HG03103 (cell line): ENCODE data around the gene CKAP5.
"Not testable (repeated sequence)": the region's sequence is repeated elsewhere in the genome, so short reads cannot be mapped to it uniquely, and the experiment has no call there.

Experiments used
- ATAC-seq: cut with Tn5 transposase; IDR thresholded peaks from one replicate; pipeline ENCODE4 v1.9.1; 2021; ENCODE audit warnings: low read depth; ENCODE audit not compliant: unreplicated experiment

Gene CKAP5

DNA sequence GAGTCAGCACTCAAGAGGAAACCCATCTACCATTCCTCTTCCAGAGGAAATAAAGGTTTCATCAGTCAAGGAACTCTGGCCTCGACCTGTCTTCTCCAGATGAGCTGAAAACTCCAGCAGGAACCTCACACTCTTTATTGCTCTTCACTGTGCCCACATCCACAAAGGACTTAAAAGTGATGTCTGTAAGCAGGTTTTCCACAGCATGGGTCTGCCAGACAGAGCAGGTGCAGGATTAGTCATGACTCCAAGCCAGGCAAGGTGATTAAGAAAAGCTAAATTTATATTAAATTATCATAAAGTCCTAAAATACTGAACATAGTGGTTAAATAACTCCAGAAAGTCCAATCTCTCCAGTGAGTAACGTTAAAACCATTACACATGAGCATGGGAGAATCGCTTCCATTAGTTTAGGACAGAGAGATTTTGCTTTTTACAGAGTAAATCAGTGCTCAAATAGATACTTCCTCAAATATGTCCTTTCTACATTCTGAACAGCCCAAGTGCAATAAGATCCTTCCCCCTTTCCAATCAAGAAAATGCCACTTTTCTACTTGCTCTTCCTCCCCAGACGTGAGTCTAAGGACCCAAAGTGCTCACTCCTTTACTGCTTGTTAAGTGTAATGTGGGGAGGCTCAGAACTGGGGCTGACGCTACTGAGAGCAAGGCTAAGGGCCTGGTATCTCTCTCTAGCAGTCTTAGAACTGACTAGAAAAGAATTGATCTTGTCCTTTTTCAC is 10.7 kb upstream of the CKAP5 start:
- no peak for ATAC-seq

DNA sequence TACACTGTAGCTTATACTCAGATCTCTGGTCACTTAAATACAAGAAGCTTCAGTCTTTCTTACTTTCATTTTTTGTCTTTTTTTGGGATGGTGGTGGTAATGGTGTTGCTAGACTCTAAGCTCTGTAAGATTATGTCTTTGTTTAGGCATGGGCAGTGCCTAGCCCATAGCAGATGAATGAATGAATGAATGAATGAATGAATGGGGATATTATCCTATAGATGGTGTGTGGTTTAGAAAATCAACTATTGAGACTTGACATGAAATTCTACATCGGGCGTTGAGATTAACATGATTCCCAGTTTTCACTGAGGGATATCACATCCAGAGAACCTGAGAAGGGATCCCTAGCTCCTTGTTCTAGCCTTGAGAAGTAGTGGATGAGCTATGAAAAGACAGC is 9.8 kb upstream of the CKAP5 start:
- no peak for ATAC-seq

DNA sequence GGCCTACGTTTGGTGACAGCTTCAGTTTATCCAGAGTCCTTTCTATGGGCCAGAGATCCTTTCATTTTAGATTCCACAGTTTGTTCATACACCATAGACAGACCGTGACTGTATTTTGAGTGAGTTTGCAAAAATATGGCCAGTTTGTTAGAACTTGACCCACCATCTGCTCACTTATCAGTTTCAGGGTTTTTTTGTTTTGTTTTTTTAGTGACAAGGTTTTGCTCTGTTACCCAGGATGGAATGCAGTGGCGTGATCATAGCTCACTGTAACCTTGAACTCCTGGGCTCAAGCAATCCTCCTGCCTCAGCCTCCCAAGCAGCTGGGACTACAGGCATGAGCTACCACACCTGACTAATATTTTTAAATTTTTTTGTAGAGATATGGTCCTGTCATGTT is 9.1 kb upstream of the CKAP5 start:
- no peak for ATAC-seq

GRCh38 chr11:46850829-46851380 is 4.8 kb upstream of the CKAP5 start:
- no peak for ATAC-seq

DNA sequence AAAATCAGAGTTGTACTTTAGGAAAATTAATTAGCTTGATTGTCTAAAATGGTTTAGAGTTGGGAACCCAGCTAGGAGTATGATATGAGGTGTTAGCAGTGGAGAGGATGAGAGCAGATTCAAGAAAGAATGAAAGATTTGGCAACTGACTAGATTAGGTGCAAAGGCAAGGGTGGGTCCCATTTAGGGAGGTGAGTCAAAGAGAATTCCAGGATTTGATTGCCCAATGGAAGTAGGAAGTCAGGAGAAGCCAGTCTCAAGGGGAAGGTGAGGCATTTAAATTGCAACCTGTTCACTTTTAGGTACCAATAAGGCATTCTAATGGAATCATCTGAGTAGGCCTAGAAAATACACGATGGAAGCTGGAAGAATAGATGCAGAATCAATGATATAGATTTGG is 3.6 kb upstream of the CKAP5 start:
- ATAC-seq = no peak

- peak; percentile 15 for ATAC-seq
Measured at GRCh38 chr11:46846510-46846830, 390 bp upstream of the CKAP5 start.

DNA sequence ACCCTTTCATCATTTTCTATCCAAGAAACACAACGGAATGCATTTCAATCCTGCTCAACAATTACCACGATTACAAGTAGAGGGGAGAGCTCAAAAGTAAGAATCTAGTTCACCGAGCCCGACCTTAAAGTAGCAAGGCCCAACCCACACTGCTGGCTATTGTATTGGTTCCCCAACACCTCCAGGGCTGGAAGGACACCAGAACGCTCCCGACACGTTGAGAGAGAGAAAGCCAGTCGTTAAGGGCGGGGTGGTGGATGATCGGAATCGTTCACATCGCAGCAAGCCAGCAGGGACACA is 690 bp downstream of the CKAP5 start:
- ATAC-seq = no peak

- no peak for ATAC-seq
Measured at GRCh38 chr11:46840116-46840515, 6.0 kb downstream of the CKAP5 start.

DNA sequence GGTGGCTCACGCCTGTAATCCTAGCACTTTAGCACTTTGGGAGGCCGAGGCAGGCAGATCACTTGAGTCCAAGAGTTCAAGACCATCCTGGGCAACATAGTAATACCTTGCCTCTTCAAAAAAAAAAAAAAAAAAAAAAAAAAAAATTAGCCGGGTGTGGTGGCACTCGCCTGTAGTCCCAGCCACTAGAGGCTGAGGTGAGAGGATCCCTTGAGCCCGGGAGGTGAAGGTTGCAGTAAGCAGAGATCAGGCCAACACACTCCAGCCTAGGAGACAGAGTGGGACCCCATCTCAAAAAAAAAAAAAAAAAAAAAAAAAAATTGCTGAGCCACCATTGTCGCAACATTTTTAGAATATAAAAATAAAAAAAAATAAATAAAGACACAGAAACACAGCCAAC is 7.6 kb downstream of the CKAP5 start:
- no peak for ATAC-seq

DNA sequence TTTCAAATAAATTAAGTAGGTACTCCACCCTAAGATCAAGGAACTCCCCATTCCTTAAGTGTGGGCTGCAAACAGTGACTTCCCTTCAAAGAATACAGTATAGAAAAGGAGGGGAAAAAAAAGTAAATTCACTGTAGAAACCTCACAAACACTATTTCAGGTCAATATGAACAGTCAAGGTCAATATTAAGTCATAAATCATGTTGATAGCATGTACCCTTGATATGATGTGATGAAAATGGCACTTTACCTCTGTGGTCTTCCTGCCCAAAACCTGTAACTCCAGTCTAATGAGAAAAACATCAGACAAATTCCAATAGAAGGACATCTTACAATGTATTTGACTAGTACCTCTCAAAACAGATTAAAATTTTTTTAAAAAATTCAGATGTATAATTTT is 8.2 kb downstream of the CKAP5 start:
- no peak for ATAC-seq

GRCh38 chr11:46836870-46837269 is 9.2 kb downstream of the CKAP5 start:
- no peak for ATAC-seq

GRCh38 chr11:46836431-46836830 is 9.6 kb downstream of the CKAP5 start:
- no peak for ATAC-seq

DNA sequence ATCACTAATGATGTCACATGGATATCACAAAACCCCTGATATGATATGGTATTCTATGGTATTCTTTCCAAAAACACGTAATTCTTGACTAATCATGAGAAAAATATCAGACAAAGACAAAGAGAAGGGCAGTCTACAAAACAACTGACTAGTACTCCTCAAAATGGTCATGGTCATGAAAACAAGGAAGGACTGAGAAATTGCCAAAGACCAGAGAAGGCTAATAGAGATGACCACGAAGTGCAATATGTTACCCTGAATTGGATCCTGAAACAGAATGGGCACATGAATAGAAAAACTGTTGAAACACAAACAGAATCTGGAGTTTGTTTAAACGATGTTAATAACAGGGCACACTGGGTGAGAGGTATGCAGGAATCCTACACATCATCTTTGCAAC is 10.2 kb downstream of the CKAP5 start:
- ATAC-seq = no peak

DNA sequence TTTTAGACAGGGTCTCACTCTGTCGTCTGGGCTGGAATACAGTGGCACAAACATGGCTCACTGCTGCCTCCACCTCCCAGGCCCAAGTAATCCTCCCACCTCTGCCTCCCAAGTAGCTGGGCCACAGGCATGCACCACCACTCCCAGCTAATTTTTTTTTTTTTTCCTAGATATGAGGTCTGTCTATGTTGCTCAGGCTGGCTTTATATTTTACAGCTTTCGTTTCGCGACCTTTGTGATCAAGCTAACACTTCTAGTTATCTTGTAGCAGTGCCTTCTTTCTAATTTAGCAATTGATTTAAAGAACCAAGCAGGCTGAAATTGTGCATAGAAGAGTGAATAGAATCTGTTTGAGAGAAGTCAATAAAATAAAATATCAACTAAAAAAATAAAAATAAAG is 11.3 kb downstream of the CKAP5 start:
- ATAC-seq = no peak

DNA sequence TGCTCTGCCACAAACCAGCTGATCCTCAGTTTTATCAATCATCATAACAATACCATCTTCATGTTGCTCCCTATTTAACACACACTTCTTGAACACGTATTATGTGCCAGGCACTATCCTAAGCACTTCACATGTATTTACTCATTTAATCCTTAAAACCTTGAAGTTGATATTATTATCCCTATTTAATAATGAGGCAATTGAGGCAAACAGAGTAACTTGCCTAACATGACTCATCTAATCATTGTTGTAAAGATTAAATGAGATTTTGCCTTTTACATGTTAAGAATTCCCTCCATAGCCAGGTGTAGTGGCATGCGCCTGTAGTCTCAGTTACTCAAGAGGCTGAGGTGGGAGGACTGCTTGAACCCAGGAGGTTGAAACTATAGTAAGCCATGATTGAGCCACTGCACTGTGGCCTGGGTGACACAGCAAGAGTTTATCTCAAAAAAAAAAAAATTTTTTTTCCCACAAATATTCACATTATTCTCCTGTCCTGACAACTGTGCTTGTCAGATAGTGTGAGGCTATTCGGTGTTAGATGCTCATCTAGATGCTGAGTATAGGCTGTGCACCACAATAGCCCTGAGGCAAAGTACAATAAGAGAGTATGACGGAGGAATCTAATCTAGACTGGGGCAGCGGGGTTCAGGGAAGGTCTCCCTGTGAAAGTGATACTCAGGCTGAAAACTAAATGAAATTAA is 13.4 kb downstream of the CKAP5 start:
- no peak for ATAC-seq

GRCh38 chr11:46827995-46828394 is 18.1 kb downstream of the CKAP5 start:
- no peak for ATAC-seq

DNA sequence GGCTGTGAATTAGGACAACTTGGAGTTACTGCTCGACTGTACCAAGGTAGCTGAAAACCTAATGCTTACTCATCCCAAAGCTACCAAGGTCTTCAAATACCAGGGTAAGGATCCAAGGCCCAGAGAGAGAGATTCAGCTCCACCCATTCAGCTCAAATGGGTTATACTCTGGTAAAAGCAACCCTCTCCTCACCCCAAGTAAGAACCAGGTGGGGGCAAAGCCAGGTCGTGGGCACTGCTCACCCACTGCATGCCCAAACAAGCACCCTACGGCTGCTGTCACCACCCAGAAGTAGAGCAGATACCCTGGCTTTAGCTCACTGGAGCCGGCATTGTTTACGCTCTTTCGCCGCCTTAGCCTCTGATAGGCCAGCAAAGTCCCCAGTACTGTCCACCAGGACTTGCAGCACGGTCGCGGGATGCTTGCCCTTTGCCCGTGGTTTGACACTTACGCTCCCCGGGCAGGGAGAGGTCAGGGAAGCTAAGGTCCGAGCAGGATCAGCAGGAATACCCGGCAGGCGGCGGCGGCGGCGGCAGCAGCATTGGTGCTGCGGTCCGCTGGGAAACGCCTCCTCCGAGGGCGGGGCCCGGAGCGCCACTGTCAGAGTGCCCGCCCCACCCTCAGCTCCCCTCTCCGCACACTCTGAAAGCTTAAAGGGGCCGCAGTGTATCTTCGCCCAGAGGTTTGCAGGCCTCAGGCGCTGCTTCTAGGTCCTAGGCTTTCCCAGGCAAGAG is 19.6 kb downstream of the CKAP5 start:
- peak; percentile 95 for ATAC-seq

DNA sequence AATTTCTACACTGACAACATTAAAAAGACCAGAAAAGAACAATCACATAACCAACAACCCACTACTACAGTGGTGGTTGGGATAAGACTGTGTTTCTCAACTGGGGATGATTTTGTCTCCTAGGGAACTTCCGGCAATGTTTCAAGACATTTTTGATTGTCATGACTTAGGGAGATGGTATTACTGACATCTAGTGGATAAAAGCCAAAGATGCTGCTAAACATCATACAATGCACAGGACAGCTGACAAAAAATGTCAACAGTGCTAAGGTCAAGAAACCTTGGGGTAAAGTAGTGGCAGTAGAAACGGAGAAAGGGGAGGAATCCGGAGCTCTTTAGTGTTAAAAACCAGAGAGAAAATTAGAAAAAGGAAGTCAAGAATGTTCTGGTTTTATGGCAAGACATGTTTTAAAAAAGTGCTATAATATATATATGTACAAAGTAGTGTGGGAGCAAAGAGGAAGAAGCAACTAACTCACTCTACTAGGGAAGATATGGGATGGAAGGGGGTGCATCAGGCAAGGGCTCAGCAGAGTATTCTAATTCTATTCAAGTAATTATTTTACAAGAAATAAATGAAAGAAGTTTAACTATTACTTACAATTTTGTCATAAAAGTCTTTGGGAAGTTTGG is 37.2 kb downstream of the CKAP5 start:
- no peak for ATAC-seq

DNA sequence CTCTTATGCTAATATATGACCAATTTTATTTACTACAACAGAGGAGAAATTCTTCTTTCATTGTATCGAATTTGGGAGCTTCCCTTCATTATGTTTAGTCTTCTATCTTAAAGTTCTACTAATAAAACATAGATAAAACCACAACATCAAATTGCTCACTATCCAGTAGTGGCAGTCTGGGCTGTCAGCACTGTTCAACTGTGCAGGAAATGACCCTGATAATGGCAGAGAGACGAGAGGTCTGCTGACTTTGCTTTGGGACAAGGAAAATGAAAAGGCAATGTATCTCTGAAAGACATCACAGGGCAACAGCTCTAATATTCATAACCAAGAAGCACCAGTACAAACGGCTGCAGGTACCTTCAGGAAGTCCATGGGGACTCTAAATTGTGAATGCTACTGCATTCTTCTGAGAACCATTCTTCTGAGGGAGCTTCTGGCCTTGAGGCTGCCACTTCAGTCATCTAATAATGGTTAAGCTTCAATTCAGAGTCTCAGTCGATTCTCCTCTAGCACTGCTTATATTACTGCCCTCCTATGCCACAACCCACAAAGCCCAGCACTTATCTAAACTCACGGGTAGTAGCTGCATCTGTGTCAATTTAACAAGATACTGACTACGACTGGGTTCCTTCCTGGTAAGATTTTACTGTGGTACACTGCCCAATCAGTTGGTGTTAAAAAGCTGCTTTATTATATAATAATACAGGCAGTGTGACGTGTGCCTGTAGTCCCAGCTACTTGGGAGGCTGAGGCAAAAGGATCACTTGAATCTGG is 44.2 kb downstream of the CKAP5 start:
- no peak for ATAC-seq

DNA sequence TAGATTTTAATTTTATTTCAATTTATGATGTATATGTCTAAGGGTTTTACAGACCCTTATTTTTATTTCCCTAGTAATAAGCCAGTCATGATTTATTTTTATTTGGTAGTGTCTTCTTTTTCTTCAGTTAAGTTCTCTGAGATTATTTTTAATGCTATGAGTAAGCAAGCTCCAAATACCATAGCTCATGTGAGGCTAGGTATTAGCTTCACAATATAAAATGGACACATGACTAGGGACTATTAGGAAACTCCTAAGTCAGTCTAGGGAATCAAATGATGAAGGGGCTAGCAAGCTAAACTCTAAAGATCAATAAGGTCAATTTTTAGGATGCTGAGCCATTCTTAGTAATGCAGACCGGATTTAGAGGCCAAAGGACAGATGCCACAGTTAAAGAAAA is 45.9 kb downstream of the CKAP5 start:
- no peak for ATAC-seq

GRCh38 chr11:46799725-46800124 is 46.4 kb downstream of the CKAP5 start:
- not testable (repeated sequence) for ATAC-seq
